Uterus (tissue), 2 donors: Measurements from ENCODE around the gene MRPL22.
"Not testable (repeated sequence)": the region's sequence is repeated elsewhere in the genome, so short reads cannot be mapped to it uniquely, and the experiment has no call there.

Experiments
- CTCF ChIP-seq, 4 experiments: fragments of 200-600 bp in 2 of 4; fragments of 450-650 bp in 2 of 4; sonication (generic) in 2 of 4; IDR thresholded peaks; one replicate each; pipeline ENCODE4 v1.5.1; 2016 to 2019; ENCODE audit warnings: antibody characterized with exemption in 4 of 4, mild to moderate bottlenecking in 2 of 4, moderate library complexity in 1 of 4
- POLR2A ChIP-seq, 2 donors: fragments of 450-650 bp; IDR thresholded peaks; one replicate each; pipeline ENCODE4 v1.6.1; 2016; ENCODE audit warnings: antibody characterized with exemption in 2 of 2, mild to moderate bottlenecking in 1 of 2, moderate library complexity in 1 of 2

- not testable (repeated sequence) for TF ChIP-seq CTCF, POLR2A (IDR thresholded peaks at IDR 0.05)
Measured at GRCh38 chr5:154976082-154976481, 35.2 kb downstream of the MRPL22 start.
